Kidney (tissue), 14 donors: ENCODE measurements around the gene ANXA5. TPM values are rescaled to one million over a fixed set of nuclear protein-coding genes. Genes with fewer than 3 reads are reported as not detected.

Experiments
- DNase-seq, 5 donors: peaks; one replicate each; pipeline ENCODE4 v3.0.0-alpha.2; 2013 to 2020
- FAIRE-seq: peaks from 2 replicates; lab custom pipeline; 2012; peaks lifted over from hg19 to GRCh38; lab: Jason Lieb, UNC
- H3K27ac ChIP-seq, 2 donors: one replicate each; pipeline ENCODE4 v1.7.0; 2013; ENCODE audit warnings: low read depth in 2 of 2, low read length in 2 of 2, inconsistent platforms in 1 of 2
- H3K27me3 ChIP-seq: one replicate; pipeline ENCODE4 v1.7.1; 2013; ENCODE audit warnings: low read length, inconsistent platforms; ENCODE audit not compliant: control insufficient read depth, insufficient read depth
- H3K36me3 ChIP-seq, 3 donors: one replicate each; pipeline versions ENCODE4 v1.7.0 to v1.7.1; 2013; ENCODE audit warnings: low read length in 3 of 3, control low read depth in 1 of 3, inconsistent platforms in 1 of 3; ENCODE audit not compliant: insufficient read depth in 3 of 3, control insufficient read depth in 2 of 3
- H3K4me1 ChIP-seq, 3 donors: one replicate each; pipeline versions ENCODE4 v1.7.0 to v1.7.1; 2013; ENCODE audit warnings: low read length in 3 of 3, inconsistent platforms in 1 of 3, low read depth in 1 of 3; ENCODE audit not compliant: control insufficient read depth in 2 of 3, insufficient read depth in 2 of 3
- H3K4me3 ChIP-seq, 3 donors: one replicate each; pipeline versions ENCODE4 v1.7.0 to v1.8.1; 2013; ENCODE audit warnings: low read length in 3 of 3, control low read depth in 1 of 3, inconsistent platforms in 1 of 3
- H3K9ac ChIP-seq, 3 donors: one replicate each; pipeline versions ENCODE4 v1.7.0 to v1.7.1; 2013; ENCODE audit warnings: low read length in 3 of 3, control low read depth in 1 of 3, inconsistent platforms in 1 of 3
- H3K9me3 ChIP-seq, 3 donors: one replicate each; pipeline versions ENCODE4 v1.7.0 to v1.7.1; 2013; ENCODE audit warnings: low read length in 3 of 3, control low read depth in 1 of 3, inconsistent platforms in 1 of 3; ENCODE audit not compliant: control insufficient read depth in 2 of 3, insufficient read depth in 1 of 3
- CTCF ChIP-seq: IDR thresholded peaks from 3 replicates; pipeline ENCODE4 v1.5.1; 2012; ENCODE audit warnings: mild to moderate bottlenecking, moderate library complexity, borderline replicate concordance; ENCODE audit not compliant: insufficient read depth; ENCODE audit errors: extremely low read depth
- intact Hi-C: fragments of 100-400 bp; cut with DNase I; formaldehyde crosslinking; loops from one replicate; pipeline ENCODE4 v1.11.1; 2022
- polyA plus RNA-seq: library from polyadenylated mRNA; stranded (reverse); fragments of 350-450 nt; fragmentation: Illumina TruSeq; extraction: RNeasy Lipid Tissue Mini Kit (QIAGEN cat#74804); gene quantifications from one replicate; pipeline ENCODE4 v1.2.3, GENCODE V29; 2014; ENCODE audit warnings: low read depth, low replicate concordance; ENCODE audit not compliant: insufficient read depth
- total RNA-seq: library from RNA; stranded (reverse); fragmentation: NEBNext Ultra II Directional; extraction: Animal tissue kit (Norgen Biotek cat#: 25700); gene quantifications from one replicate; pipeline ENCODE4 v1.2.1, GENCODE V29; 2021
- donor health status: control.
- donor health status: control.
- donor health status: control.
- donor health status: control.
- donor health status: control.
- donor health status: DM: yes; HTN: yes; CAD: no.
- donor health status: Normal renal cell carcinoma (clear cell type).

The ANXA5 gene
- total and polyA plus RNA-seq, 2 donors from 2014 or later = 248 to 302 TPM

GRCh38 chr4:121653214-121653613, 43.6 kb downstream of the ANXA5 start:
- Histone ChIP-seq H3K27ac (no peak overlapping the region), H3K9ac (no peak overlapping the region), H3K4me1 (no peaks in the 10 kb centered on the region), H3K9me3 (no peaks in the 10 kb centered on the region), H3K27me3 (no peaks in the 10 kb centered on the region), H3K36me3 (no peaks in the 10 kb centered on the region), H3K4me3 (no peak overlapping the region)
- TF ChIP-seq CTCF = no peak
- intact Hi-C loops = no loop called here
- FAIRE-seq (no peak), DNase-seq (no peak)

- no peaks in the 10 kb centered on the region for H3K4me1 ChIP-seq
- TF ChIP-seq CTCF = no peak
- intact Hi-C loops = no loop called here
- H3K27me3 ChIP-seq = no peaks in the 10 kb centered on the region
- no peaks in the 10 kb centered on the region for H3K9me3 ChIP-seq
- no peak for FAIRE-seq
- no peak overlapping the region for H3K27ac ChIP-seq
- H3K36me3 ChIP-seq = no peaks in the 10 kb centered on the region
- no peak for DNase-seq
- H3K9ac ChIP-seq = no peak overlapping the region
- H3K4me3 ChIP-seq = no peak overlapping the region
Observed at GRCh38 chr4:121651597-121651996, 45.2 kb downstream of the ANXA5 start.

GRCh38 chr4:121650741-121651140, 46.0 kb downstream of the ANXA5 start:
- no peak overlapping the region for H3K4me3 ChIP-seq
- H3K9ac ChIP-seq = no peak overlapping the region
- intact Hi-C loops = no loop called here
- no peaks in the 10 kb centered on the region for H3K9me3 ChIP-seq
- H3K27ac ChIP-seq = no peak overlapping the region
- no peaks in the 10 kb centered on the region for H3K36me3 ChIP-seq
- no peaks in the 10 kb centered on the region for H3K27me3 ChIP-seq
- no peak for TF ChIP-seq CTCF
- DNase-seq (no peak), FAIRE-seq (no peak)
- no peaks in the 10 kb centered on the region for H3K4me1 ChIP-seq

GRCh38 chr4:121648516-121648915, 48.3 kb downstream of the ANXA5 start:
- no peak for FAIRE-seq

More at GRCh38 chr4:121648516-121648915, 48.3 kb downstream of the ANXA5 start:
- DNase-seq = peak in 1 of 5 donors; percentile 10
- H3K9ac ChIP-seq = no peak overlapping the region
- H3K36me3 ChIP-seq = no peaks in the 10 kb centered on the region
- H3K27ac ChIP-seq = no peak overlapping the region
- no peaks in the 10 kb centered on the region for H3K4me1 ChIP-seq
- no peaks in the 10 kb centered on the region for H3K27me3 ChIP-seq
- TF ChIP-seq CTCF = no peak
- H3K9me3 ChIP-seq = no peaks in the 10 kb centered on the region
- no peak overlapping the region for H3K4me3 ChIP-seq
- intact Hi-C loops = no loop called here
